Amygdala (tissue), 56 donors: ENCODE measurements around the gene ADAMTS6.
"Not testable (repeated sequence)": the region's sequence is repeated elsewhere in the genome, so short reads cannot be mapped to it uniquely, and the experiment has no call there.

Source experiments
- DNase-seq, 56 donors: peaks; one replicate each; lab custom pipeline; 2025; lab: John Stamatoyannopoulos, UW

The ADAMTS6 gene, protein sequence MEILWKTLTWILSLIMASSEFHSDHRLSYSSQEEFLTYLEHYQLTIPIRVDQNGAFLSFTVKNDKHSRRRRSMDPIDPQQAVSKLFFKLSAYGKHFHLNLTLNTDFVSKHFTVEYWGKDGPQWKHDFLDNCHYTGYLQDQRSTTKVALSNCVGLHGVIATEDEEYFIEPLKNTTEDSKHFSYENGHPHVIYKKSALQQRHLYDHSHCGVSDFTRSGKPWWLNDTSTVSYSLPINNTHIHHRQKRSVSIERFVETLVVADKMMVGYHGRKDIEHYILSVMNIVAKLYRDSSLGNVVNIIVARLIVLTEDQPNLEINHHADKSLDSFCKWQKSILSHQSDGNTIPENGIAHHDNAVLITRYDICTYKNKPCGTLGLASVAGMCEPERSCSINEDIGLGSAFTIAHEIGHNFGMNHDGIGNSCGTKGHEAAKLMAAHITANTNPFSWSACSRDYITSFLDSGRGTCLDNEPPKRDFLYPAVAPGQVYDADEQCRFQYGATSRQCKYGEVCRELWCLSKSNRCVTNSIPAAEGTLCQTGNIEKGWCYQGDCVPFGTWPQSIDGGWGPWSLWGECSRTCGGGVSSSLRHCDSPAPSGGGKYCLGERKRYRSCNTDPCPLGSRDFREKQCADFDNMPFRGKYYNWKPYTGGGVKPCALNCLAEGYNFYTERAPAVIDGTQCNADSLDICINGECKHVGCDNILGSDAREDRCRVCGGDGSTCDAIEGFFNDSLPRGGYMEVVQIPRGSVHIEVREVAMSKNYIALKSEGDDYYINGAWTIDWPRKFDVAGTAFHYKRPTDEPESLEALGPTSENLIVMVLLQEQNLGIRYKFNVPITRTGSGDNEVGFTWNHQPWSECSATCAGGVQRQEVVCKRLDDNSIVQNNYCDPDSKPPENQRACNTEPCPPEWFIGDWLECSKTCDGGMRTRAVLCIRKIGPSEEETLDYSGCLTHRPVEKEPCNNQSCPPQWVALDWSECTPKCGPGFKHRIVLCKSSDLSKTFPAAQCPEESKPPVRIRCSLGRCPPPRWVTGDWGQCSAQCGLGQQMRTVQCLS (N-terminal part only)

DNA sequence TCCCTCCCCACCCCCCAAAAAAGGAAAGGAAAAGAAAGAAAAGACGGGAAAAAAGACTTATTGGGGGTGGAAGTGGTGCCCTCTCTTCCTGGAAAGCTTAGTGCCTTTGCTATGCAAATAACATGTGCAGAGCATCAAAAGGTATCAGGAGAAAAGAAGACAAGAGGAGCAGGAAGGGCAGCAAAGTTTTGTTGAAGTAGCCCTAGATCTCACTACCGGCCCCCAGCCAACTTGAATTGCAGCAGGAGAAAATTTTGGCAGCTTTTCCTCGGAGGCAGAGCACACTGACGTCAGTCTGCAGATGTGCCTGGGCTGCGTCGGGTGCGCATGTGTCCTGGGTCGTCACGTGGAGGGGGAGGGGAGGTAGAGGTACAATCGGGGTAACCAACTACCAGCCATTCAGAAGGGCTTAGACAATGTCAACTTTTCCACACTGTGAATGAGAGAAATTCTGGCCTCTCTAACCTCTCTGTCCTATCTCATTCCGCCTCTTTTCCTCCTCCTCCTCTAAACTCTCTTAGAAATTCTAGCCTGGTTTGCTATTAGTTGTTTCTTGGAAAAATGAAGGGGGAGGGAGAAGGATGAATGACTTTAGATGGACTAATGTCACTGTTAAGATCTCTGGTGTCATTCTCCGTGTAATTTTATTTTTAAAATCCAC lies at the start of gene ADAMTS6:
Gene ADAMTS6 (minus strand): TSS at position 286 of the 661 bp plus-strand sequence. CDS start 8,247 bp downstream, outside the sequence.
- peak in 55 of 56 donors; percentile 18 to 86 (median 65) for DNase-seq

DNA sequence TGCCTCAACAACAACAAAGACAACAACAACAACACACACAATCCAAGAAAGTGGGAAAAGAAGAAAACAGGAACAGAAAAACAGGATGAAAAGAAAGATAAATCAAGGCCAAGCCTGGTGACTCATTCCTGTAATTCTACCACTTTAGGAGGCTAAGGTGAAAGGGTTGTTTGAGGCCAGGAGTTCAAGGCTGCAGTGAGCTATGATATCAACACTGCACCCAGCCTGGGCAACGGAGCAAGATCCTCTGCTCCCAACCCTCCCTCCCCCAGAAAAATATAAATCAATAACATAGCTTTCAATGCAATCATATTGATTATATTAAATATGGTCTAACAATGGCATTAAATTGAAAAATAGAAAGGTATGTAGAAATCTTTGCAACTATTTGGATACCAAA lies 49.2 kb upstream of the ADAMTS6 start:
- no peak for DNase-seq

DNA sequence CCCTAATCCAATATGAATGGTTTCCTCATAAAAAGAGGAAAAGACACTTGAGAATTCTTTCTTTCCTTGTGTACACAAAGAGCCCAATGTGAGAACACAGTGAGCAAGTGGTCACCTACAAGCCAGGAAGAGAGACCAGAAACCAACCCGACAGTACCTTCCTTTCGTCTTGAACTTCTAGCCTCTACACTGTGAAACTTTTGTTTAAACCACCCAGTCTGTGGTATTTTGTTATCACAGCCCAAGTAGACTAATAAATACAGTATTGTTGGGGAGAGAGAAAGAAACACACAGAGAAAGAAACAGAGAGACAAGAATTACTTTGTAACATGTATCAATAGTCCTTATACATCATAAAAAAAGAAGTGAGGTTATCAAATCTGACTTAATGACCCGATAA lies 44.0 kb upstream of the ADAMTS6 start:
- DNase-seq: no peak

DNA sequence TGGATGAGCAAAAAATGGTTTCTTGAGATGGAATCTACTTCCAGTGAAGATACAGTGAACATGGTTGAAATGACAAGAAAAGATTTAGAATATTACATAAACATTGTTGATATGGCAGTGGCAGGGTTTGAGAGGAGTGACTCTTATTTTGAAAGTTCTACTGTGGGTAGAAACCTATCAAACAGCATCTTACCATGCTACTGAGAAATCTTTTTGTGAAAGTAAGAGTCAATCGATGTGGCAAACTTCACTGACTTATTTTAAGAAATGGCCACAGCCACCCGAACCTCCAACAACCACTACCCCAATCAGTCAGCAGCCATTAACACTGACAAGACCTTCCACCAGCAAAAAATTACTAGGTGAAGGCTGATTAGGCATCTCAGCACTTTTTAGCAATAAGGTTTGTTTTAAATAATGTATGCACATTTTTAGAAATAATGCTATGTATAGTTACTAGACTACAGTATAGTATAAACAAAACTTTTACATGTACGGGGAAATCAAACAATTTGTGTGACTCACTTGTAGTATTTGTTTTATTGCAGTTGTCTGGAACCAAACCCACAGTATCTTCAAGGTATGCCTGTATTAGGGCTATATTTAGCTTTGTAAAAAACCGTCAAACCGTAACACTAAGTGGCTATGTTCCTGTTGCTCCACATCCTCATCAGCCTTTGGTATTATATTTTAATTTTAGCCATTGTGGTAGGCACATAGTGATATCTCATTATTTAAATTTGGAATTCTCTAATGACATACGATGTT lies 30.6 kb upstream of the ADAMTS6 start:
- no peak for DNase-seq

DNA sequence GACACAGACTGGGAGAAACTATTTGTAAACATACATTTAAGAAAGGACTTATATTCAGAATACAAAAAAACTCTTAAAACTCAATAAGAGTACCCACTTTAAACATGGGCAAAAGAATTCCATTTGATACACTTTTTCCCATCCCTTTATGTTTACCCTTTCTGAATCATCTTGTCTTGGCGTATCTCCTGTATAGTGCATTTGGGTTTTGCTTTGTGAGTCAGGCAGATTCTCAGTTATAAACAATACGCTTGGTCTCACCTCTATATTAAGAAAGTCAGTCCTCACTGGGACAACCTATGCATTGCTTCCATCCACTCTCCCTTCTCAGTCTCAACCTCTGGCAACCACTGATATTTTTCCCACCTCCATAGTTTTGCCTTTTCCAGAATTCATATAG lies 27.3 kb upstream of the ADAMTS6 start:
- DNase-seq: no peak

DNA sequence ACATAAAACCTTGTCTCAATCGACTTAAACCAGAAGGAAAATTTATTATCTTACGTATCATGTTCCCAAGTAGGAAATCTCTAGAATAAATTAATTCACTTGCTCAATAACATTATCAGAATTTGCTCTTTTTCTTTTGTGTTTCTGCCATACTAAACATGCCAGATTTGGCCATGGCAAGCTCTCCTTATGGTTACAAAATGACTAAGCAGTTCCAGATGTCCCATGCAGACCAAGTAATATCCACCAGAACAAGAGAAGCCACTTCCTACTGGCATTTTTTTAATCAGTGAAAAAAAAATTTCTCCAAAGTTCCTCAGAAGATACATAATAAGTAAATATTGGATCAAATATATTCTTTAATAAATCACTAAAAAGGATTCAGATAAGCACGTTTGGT lies 25.2 kb upstream of the ADAMTS6 start:
- DNase-seq: no peak

DNA sequence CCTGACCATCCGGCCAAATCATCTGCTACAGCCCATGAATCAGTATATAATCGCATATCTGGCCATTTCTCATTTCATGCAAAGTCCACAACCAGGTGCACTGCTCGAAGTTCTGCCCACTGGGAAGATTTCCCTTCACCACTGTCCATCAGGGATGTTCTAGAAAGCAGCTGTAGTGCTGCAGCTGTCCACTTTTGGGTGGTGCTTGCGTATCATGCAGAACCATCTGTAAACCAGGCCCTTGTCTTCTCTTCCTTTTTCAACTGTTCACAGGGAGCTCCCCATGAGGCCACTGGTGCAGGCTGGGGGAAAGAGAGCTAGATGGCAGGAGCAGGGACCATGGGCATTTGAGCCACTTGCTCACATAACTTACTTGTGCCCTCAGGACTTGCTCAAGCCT lies 7.4 kb upstream of the ADAMTS6 start:
- no peak for DNase-seq

DNA sequence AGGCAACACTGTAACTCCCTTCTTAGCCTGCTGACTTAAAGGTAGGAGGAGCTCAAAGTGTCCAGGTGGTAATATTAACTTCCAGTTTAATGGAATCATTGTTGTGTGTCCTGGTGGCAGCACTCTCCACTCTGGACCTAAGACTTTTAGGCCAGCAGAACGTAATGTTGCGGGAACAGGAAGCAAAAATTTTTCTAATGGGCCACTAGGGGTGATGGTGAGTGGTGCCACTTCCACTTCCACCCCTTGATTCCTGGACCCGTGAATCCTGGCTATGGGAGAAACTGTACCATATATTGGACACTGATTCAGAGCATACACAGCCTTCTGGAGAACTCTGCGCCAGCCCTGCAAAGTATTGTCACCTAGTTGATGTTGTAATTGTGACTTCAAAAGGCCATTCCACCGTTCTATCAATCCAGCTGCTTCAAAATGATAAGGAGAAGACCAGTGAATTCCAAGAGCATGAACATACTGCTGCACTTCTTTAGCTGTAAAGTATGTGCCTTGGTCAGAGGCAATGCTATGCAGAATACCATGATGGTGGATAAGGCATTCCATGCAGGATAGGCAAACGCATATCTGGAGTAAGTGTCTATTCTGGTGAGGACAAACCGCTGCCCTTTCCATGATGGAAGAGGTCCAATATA lies 6.4 kb upstream of the ADAMTS6 start:
- not testable (repeated sequence) for DNase-seq

DNA sequence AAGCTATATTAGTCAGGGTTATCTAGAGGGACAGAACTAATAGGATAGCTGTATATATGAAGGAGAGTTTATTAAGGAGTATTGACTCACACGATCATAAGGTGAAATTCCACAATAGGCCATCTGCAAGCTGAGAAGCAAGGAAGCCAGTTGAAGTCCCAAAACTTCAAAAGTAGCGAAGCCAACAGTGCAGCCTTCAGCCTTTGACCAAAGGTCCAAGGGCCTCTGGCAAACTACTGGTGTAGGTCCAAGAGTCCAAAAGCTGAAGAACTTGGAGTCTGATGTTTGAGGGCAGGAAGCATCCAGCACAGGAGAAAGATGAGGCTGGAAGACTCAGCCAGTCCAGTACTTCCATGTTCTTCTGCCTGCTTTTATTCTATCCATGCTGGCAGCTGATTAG lies 5.1 kb upstream of the ADAMTS6 start:
- DNase-seq: not testable (repeated sequence)

DNA sequence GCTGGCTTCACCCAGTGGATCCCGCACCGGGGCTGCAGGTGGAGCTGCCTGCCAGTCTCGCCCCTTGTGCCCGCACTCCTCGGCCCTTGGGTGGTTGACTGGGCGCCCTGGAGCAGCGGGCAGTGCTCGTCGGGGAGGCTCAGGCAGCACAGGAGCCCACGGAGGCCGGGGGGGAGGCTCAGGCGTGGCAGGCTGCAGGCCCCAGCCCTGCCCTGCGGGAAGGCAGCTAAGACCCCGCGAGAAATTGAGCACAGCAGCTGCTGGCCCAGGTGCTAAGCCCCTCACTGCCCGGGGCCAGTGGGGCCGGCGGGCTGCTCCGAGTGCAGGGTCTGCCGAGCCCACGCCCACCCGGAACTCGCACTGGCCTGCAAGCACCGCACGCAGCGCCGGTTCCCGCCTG lies 3.7 kb upstream of the ADAMTS6 start:
- no peak for DNase-seq

DNA sequence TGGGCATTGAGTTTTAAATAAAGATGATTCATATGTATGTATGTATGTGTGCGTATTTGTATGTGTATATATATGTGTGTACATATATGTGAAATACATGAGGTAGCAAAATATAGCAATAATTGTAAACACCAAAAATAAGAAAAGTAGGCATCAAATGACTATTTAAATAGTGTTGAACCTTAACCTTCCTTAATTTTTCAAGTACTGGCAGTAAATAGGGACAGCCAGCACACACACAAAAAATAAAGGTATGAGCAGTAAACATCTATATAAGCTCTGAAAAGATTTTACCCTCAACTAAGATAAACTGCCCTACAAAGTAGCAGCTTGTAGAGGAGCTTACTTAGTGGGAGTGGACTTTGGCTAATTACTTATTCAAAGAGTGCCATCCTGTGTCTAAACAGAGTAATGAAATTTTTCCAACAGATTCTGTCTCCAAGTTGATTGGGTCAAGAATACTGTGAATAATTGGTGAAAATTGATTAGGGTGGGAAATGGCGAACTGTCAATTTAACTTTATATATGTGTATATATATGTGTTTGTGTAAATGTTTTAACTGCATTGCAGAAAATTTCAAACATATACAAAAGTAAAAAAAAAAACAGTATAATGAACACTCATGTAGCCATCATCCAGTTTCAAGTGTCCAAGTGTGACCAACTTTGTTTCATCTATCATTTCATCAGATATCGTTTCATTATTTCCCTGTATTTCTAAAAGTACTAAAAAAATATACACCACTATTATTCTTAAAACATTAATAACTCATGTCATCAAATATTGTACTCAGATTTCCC lies 2.0 kb upstream of the ADAMTS6 start:
- DNase-seq: peak in 1 of 56 donors; percentile 55

DNA sequence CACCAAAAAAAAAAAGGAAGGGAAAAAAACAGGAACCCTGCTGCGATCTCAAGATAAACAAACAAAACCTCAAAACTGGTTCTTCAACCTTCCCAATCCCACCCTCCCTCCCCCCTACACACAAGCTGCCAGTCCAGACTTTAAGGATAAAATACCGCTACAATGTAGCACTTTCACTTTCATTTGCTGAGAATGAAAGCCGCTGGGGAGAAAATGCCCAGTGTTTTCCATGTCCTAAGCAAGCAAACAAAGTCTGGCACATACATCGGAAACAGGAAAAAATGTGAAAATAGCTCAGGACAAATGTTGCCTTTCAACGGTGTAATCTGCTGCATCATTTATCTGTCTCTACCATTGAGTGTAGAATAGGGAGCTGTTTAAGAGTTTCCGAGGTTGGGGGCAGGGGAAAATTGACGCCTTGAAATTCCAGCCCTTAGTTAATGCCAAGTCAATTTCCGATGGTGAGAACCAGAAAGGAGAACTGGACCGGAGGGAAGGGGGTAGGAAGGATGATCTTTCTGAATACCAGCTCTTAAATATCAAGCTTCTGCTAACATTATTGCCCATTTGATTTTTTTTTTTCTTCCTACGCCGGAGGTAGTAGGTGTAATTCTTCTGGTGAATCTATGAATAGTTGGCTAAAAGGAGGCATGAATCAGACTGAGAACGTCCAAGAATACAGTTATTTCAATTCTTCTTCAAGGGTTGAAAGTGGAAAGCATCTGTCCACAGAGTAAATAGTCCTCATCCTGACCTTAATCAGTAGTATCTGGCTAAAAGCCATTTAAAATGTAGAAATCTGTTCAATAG lies 1.2 kb upstream of the ADAMTS6 start:
- DNase-seq: peak in 17 of 56 donors; percentile 3 to 53 (median 12)

DNA sequence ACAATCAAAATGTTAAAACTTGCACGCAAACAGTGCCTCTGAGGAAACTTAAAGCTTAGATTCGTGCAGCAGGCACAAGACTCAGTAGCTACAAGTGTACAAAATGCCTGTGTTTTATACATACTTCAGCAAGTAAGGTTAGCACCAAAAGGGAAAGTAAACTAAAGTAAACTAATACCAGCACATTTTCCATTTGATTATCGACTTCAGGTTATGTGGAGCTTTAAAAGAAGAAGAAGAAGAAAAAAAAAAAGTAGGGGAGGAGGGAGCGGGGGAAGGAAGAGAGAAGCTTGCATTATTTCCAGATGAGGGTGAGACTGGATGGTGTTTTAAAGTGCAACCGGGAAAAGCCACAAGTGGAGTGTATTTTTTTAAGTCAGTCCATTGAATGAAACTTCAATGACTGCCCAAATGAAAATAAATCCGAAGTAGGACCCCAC lies 596 bp upstream of the ADAMTS6 start:
- DNase-seq: peak in 1 of 56 donors; percentile 38

DNA sequence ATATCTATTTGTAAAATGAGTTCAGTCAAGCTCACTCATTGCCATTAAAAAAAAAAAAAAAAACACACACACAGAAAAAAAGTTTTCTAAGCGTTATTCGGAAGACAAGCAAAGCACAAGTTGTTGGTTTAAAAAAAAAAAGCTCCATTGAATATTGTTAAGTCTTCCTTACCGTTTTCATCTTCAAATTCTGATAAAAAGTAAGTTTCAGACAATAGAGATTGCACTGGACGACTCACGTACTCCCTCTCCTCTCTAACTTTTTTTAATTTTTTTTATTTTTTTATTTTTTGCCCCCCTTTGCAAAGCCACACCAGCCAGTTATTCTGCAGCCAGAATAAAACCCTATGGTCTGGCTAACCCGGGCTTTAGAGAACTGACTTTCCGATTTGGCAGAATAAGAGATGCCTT lies 544 bp downstream of the ADAMTS6 start:
- DNase-seq: no peak

DNA sequence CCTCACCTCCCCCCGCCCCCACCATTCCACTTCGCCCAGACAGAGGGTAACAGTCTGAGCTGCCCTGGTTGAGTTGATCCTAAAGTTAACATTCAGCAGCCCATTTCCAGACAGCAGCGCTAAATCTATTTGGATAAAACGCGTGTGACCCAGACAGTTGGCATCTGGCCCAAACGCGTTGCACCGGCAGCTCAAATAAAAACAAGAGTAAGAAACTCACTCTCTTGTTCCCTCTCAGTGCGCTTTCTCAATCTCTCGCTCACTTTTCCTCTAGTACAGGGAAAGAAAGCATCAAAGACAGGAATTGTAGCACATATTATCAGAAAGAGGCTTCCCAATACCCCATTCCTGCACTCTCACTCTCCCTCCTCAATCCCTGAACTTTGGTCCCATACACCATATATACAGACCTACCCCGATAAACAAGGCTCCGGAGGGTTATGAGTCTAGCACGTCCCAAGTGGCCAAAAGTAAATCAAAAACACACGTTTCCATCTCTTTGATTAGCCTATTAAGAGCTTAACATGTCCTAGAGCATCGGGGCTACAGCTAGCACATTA lies 1.3 kb downstream of the ADAMTS6 start:
- peak in 30 of 56 donors; percentile 5 to 71 (median 19) for DNase-seq

DNA sequence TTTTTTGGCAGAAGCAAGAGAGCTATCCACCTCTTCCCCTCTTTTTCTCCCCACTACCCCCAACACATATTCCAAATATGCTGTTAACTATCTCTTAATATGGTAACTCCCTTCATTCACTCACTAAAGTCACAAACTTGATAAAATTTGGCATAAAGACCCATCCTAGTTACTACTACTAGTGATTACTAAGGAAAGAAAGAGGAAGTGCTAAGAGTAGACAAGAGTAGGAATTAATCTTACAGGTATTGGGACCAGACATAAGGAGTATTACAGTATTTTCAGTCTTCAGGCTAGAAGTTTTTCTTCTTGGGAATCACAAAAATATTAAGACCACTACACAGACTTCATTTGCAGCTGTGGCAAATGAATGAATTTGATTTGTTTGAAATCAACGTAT lies 2.2 kb downstream of the ADAMTS6 start:
- no peak for DNase-seq

DNA sequence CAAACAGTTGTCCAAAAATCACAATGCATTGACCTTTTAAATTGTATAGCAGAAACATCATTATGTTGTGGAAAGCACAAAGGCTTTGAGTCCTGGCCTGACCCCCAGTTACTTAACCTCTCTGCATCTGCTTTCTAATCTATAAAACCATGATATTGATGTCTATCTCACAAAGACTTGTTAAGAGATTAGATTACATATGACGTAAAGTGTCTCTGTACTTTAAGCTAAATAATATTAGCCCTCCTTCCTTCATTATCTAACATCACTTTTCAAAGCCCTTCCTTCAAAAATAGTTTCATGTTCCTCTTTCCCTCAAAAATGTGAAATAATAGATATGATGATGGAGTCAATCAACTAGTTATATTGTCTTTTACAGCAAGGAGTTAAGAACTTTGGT lies 3.4 kb downstream of the ADAMTS6 start:
- no peak for DNase-seq
